Measurements from ENCODE around the gene MRPL43.

MRPL43 gene

DNA sequence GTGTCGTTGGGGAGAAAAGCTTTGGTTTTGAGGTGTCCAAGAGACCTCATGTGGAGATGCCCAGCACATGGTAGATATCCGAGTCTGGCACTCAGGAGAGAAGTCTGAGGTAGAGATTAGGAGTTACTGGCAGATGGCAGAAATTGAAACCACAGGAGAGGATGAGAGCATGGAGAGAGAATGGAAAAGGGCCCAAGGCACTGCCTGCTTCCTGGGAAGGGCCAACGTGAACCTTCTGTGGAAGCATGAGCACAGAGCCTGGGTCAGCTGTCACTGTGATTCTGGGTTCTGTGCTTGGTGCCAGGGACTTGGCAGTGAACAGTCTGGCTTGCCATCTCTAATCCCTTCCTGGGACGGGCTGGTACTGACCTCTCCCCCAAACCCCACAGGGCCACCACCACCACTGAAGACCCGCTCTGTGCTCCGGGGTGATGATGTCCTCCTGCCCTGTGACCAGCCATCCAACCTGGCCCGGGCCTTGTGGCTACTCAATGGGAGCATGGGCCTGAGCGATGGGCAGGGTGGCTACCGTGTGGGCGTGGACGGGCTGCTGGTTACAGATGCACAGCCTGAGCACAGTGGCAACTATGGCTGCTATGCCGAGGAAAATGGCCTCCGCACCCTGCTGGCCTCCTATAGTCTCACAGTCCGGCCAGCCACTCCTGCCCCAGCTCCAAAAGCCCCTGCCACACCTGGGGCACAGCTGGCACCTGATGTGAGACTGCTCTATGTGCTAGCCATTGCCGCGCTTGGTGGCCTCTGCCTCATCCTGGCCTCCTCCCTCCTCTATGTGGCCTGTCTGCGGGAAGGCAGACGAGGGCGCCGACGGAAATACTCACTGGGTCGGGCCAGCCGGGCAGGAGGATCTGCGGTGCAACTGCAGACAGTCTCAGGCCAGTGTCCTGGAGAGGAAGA is 4.1 kb downstream of the MRPL43 start:
- H3K4me3 ChIP-seq (ENCODE audit: low read length), result no peak overlapping the region
- TF ChIP-seq, protein P1, sequence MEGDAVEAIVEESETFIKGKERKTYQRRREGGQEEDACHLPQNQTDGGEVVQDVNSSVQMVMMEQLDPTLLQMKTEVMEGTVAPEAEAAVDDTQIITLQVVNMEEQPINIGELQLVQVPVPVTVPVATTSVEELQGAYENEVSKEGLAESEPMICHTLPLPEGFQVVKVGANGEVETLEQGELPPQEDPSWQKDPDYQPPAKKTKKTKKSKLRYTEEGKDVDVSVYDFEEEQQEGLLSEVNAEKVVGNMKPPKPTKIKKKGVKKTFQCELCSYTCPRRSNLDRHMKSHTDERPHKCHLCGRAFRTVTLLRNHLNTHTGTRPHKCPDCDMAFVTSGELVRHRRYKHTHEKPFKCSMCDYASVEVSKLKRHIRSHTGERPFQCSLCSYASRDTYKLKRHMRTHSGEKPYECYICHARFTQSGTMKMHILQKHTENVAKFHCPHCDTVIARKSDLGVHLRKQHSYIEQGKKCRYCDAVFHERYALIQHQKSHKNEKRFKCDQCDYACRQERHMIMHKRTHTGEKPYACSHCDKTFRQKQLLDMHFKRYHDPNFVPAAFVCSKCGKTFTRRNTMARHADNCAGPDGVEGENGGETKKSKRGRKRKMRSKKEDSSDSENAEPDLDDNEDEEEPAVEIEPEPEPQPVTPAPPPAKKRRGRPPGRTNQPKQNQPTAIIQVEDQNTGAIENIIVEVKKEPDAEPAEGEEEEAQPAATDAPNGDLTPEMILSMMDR (conservative IDR thresholded peaks at IDR 0.05; ENCODE audit: low read depth, low read length), result no peak
- no peak for DNase-seq (ENCODE audit: low read depth)

DNA sequence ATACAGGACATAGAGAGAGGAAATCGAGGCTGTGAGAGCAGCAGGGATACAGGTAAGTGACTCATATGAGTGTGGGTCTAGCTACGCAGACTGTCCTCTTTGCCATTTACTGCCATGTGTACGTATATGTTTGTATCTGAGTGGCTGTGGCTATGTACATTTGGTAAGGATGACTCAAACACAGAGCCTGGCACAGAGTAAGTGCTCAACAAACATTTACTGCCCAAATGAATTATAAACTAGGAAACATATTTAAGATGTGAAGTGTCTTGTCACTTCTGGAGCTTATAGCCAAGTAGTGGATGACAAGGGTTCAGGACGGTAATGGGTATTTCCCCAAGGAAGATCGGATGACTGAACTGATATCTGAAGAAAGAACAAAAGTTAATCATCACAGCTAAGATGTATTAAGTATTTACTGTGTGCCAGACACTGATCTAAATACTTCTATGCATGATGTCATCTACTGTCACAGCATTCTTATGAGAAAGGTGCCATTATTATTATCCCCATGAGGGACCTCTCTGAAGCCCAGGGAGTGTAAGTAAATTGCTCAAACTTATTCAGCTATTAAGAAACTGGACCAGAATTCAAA is 6.0 kb downstream of the MRPL43 start:
- TF ChIP-seq, protein P1 (conservative IDR thresholded peaks at IDR 0.05; ENCODE audit: low read depth, low read length), result no peak
- DNase-seq (ENCODE audit: low read depth), result no peak
- no peak overlapping the region for H3K4me3 ChIP-seq (ENCODE audit: low read length)

DNA sequence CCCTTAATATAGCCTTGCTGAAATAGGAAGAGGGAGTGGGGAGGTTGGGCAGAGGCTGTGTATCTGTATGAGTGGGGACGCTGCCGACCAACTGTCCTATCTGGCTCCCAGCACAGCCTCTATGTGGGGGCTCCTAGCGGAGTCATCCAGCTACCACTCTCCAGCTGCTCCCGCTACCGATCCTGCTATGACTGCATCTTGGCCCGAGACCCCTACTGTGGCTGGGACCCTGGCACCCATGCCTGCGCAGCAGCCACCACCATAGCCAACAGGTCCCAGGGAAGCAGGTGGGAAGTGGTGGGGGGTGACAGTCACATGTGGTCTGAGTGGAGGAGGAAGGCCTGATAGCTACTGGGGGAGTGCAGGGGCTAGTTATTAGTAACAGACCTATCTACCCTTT is 6.6 kb downstream of the MRPL43 start:
- TF ChIP-seq, protein P1 (conservative IDR thresholded peaks at IDR 0.05; ENCODE audit: low read depth, low read length), result no peak
- no peak for DNase-seq (ENCODE audit: low read depth)

DNA sequence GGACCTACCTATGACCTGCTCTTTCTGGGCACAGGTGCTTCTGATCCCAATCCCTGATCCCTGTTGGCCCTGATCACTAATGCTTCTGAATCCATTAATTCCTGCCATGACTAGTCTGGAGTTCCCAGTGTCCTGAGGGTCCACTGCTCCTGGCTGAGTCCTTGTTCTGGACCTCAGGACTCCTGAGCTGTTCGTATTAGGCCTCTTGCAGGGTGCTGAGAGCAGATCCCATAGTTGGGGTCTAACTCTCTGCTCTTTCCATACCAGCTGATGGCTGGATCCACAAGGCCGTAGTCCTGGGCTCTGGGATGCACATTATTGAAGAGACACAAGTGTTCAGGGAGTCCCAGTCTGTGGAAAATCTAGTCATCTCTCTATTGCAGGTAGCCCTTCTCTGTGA is 7.0 kb downstream of the MRPL43 start:
- TF ChIP-seq, protein P1 (conservative IDR thresholded peaks at IDR 0.05; ENCODE audit: low read depth, low read length), result no peak
- no peak overlapping the region for H3K4me3 ChIP-seq (ENCODE audit: low read length)
- no peak for DNase-seq (ENCODE audit: low read depth)

More for the DNA sequence above, 6.6 kb downstream of the MRPL43 start:
- H3K4me3 ChIP-seq (ENCODE audit: low read length), result no peak overlapping the region

DNA sequence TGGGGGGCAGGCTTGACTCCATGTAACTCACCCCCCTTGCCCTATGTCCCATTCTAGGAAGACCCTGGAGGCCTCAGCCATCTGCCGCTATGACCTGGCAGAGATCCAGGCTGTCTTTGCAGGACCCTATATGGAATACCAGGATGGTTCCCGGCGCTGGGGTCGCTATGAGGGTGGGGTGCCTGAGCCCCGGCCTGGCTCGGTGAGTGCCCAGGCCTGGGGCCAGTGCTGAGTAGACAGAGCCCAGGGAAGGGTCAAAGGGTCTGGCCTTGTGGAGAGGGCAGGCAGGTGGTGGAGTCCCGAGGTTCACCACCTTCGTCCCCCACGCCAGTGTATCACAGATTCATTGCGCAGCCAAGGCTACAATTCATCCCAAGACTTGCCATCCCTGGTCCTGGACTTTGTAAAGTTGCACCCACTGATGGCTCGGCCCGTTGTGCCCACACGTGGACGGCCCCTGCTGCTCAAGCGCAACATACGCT is 7.5 kb downstream of the MRPL43 start:
- no peak overlapping the region for H3K4me3 ChIP-seq (ENCODE audit: low read length)
- TF ChIP-seq, protein P1 (conservative IDR thresholded peaks at IDR 0.05; ENCODE audit: low read depth, low read length), result no peak
- no peak for DNase-seq (ENCODE audit: low read depth)

DNA sequence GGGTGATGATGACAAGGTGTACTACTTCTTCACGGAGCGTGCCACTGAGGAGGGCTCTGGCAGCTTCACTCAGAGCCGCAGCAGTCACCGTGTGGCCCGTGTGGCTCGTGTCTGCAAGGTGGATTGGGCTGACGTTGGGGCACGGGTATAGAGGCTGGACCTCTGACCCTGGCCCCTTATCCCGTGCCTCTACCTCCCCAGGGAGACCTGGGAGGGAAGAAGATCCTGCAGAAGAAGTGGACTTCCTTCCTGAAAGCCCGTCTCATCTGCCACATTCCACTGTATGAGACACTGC is 8.4 kb downstream of the MRPL43 start:
- DNase-seq (ENCODE audit: low read depth), result no peak
- TF ChIP-seq, protein P1 (conservative IDR thresholded peaks at IDR 0.05; ENCODE audit: low read depth, low read length), result no peak

More for the DNA sequence above, 8.4 kb downstream of the MRPL43 start:
- H3K4me3 ChIP-seq (ENCODE audit: low read length), result no peak overlapping the region

Measured in retinal pigment epithelial cell (primary cell).